Testis (tissue), 2 donors: ENCODE data around the gene CASTOR2.

Source experiments
- CTCF ChIP-seq, 3 experiments: fragments of 450-650 bp in 2 of 3; fragments of 200-600 bp in 1 of 3; sonication (generic) in 1 of 3; IDR thresholded peaks; one replicate each; pipeline ENCODE4 v1.5.1; 2016 to 2019; ENCODE audit warnings: antibody characterized with exemption in 3 of 3, mild to moderate bottlenecking in 2 of 3, moderate library complexity in 1 of 3
- POLR2A ChIP-seq: fragments of 450-650 bp; IDR thresholded peaks from one replicate; pipeline ENCODE4 v1.6.1; 2017; ENCODE audit warnings: antibody characterized with exemption, mild to moderate bottlenecking, moderate library complexity

GRCh38 chr7:75058406-75058805, 93.9 kb downstream of the CASTOR2 start:
- TF ChIP-seq CTCF (IDR thresholded peaks at IDR 0.05) (no peak), POLR2A (no peak)
